NCI-H226 (cell line): ENCODE data around the gene MRPL51.

Experiments used
- DNase-seq: peaks from one replicate; pipeline ENCODE4 v3.0.0-alpha.2; 2015

Gene MRPL51

DNA sequence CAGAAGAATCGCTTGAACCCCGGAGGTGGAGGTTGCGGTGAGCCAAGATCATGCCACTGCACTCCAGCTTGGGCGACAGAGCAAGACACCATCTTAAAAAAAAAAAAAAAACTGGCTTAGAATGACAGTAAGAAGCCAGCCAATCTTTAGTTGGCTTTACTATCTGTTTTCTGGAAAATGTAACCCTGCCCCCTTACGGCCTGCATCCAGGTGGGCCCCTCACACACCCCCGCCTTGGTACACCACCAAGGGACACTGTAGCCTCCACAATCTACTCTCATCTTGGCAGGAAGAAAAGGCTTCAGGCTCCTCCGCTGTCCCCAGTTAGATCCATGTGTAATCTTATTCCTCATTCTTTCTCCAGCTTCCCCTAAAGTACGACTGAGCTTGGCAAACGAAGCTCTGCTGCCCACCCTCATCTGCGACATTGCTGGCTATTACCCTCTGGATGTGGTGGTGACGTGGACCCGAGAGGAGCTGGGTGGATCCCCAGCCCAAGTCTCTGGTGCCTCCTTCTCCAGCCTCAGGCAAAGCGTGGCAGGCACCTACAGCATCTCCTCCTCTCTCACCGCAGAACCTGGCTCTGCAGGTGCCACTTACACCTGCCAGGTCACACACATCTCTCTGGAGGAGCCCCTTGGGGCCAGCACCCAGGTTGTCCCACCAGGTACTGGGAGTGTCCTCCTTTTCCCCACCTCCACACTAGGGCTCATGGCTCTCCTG lies 34.6 kb downstream of the MRPL51 start:
- DNase-seq = no peak

DNA sequence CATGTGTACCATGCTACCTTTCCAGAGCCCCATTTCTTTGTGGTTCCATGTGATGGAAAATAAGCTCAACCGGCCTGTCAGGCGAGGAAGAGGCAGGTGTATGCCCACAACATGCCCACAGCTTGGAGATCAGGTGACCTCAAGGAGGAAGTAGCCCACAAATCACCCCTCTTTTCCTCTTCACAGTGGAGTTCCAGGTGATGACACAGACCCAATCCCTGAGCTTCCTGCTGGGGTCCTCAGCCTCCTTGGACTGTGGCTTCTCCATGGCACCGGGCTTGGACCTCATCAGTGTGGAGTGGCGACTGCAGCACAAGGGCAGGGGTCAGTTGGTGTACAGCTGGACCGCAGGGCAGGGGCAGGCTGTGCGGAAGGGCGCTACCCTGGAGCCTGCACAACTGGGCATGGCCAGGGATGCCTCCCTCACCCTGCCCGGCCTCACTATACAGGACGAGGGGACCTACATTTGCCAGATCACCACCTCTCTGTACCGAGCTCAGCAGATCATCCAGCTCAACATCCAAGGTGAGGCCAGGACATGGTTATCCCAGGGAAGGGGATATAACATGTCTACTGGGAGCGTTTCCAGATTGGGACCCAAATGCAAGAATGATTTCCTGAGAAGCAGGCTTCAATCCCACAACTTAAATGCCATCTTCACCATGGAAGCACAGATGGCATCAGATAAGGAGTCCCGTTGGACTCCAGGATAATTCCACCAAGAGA lies 35.7 kb downstream of the MRPL51 start:
- no peak for DNase-seq

DNA sequence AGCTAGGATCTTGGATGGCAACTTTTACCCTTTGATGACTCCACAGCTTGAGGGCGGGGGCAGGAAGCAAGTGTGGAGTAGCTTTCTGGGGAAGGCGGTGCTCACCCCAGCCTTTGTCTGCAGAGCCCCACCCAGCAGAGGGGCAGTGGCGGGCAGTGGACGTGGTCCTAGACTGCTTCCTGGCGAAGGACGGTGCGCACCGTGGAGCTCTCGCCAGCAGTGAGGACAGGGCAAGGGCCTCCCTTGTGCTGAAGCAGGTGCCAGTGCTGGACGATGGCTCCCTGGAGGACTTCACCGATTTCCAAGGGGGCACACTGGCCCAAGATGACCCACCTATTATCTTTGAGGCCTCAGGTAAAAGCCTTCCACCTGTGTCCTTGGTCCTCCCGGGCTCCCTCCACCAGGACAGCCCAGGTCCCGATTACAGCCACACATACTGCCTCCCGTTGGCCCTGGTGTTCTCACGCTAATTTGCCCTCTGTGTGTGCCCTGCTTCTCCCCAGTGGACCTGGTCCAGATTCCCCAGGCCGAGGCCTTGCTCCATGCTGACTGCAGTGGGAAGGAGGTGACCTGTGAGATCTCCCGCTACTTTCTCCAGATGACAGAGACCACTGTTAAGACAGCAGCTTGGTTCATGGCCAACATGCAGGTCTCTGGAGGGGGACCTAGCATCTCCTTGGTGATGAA lies 40.0 kb downstream of the MRPL51 start:
- no peak for DNase-seq

DNA sequence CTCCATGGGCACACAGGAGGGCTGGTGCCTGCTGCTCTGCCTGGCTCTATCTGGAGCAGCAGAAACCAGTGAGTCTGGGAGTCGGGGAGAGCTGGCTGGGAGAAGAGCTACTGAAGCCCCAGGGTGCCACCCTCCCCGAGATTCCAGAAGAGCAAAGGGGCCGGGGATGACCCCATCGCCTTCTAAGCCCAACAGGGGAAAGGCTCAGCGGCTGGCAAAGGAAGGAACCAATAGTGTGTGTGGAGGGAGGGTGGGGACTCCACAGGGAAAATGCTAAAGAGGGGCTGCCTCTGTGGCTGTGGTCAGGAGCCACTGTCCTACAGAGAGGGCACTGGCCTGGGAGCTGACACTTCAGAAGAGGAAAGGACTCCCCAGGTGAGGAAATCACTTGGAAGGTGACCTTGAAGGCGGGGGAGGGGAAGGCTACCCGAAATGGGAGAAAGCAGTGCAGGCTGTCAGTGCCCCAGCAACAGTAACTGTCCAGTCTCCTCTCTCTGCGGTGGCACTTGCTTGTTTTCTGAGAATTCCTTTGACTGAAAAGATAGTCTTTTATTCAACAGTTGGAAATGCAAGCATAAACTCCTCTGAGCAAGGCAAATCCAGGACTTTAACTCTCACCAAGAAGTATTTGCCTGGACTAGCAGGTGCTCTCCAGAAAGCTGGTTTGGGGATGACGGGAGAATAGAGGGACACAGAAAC lies 40.7 kb downstream of the MRPL51 start:
- DNase-seq = no peak

DNA sequence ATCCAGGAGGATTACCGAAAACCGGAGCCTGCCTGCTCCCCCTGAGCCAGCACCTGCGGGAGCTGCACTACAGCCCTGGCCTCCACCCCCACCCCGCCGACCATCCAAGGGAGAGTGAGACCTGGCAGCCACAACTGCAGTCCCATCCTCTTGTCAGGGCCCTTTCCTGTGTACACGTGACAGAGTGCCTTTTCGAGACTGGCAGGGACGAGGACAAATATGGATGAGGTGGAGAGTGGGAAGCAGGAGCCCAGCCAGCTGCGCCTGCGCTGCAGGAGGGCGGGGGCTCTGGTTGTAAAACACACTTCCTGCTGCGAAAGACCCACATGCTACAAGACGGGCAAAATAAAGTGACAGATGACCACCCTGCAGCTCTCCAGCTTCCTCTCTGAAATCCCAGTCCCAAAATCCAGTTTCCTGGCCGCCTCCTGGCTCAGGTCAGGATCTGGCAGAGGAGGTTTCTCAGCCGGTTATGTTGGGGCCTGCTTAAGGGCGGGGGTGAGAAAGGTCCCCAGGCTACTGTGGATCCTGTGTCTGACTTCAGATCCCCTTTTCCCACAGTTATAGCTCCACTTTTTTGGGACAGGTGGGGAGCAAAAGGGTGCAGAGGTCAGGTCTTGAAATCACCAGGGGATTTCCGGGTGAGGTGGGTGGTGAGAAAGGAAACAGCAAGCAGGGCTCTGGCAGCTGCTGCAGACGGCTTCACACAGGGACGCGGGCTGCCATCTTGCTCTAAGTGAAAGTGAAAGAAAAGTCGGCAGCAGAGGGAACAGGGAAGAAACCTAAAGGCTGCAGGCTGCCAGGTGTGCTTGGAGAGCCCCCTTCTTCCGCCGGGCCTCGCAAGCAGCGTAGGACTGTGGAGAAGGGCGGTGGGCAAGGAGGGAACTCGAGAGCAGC lies 41.5 kb downstream of the MRPL51 start, which contains the start of gene TAPBPL:
TAPBPL (plus strand) TSS at position 695 of the 897 bp plus-strand sequence. CDS start 207 bp downstream, outside the sequence.
- DNase-seq = peak; percentile 51

DNA sequence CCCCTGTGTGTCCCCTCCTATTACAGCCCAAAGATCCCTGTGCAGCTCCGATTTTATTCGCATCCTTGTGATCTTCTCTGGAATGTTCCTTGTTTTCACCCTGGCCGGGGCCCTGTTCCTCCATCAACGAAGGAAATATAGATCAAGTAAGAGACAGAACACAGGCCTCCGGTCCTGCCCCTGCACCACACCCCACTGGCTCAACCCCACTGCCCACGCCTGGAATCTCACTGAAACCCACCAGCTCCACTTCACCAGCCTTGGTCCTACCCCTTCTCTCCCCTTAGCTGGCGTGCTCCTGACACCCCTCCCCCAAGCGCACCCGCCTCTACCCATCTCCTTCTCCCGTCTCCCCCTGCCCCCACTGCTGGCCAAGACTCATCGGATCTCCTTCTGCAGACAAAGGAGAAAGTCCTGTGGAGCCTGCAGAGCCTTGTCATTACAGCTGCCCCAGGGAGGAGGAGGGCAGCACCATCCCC lies 42.2 kb downstream of the MRPL51 start:
- no peak for DNase-seq

DNA sequence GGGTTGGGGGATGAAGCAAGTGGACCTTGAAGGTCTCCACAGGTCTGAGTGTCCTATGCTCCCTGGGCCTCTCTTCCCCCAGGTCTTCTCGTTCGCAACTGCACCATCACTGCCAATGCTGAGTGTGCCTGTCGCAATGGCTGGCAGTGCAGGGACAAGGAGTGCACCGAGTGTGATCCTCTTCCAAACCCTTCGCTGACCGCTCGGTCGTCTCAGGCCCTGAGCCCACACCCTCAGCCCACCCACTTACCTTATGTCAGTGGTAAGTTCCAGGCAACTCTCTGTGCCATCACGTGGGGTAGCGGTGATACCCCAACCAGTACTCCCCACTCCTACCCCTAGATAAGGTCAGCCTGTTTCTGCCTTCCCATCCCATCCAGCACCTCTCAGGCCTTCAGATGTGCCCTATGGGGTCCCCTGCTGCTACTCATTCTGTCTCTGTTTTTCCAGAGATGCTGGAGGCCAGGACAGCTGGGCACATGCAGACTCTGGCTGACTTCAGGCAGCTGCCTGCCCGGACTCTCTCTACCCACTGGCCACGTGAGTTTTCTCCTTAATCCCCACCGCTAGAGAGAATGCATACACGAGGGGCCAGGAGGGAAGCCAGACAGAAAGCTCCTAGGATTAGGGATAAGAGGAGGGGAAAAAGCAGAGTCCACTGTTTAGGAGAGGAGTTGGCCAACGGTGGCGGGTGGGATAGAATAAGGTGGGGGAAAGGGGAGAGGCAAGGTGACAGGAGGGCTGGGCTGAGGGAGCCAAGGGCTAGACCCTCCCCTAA lies 42.8 kb downstream of the MRPL51 start:
- DNase-seq = no peak

DNA sequence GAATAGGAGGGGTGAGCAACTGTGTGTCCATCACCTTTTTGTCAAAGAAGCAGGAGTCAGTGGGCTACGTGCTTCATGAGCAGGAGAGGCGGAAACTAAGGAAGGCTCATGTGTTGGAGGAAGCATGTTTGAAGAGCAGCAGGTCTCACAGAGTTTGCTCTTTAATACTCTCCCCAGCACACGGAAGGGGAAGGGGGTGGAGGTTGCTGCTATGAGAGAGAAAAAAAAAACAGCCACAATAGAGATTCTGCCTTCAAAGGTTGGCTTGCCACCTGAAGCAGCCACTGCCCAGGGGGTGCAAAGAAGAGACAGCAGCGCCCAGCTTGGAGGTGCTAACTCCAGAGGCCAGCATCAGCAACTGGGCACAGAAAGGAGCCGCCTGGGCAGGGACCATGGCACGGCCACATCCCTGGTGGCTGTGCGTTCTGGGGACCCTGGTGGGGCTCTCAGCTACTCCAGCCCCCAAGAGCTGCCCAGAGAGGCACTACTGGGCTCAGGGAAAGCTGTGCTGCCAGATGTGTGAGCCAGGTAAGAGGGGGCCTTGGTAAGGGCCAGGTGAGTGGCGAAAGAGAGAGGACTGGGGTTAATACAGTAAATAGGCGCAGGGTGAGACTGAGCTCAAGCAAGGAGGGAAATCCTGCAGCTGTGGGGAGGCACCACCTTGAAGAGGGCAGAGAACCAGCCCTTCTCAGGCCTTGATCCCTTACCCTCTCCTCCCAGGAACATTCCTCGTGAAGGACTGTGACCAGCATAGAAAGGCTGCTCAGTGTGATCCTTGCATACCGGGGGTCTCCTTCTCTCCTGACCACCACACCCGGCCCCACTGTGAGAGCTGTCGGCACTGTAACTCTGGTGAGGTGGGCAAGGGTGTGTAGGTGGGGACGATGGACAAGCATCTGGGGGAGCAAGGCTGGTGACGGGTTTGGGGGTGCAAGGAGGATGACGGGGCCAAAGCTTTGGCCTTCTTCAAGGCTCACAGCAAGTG lies 48.1 kb downstream of the MRPL51 start, which contains the start of gene CD27:
CD27 (plus strand) TSS at position 252 of the 985 bp plus-strand sequence; CDS start at position 393, 141 bp downstream.
- no peak for DNase-seq

DNA sequence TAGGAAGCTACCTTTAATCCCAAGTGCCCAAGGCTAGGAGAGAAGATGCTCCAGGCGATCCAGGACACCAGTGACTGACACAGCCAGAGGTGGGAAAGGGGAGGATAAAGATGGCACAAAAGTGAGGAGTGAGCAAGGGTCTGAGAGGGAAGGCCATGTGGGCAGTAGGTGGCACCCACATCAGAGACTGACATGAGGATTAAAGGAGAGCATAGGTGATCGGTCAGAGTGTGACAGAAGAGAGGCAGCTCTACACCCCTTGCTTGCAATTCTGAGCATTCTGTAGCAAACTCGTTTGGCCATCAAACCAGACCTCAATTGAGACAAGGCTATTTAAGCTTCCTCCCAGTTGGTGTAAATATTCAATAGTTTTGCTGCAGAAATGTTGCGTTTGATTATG lies 49.0 kb downstream of the MRPL51 start:
- no peak for DNase-seq

DNA sequence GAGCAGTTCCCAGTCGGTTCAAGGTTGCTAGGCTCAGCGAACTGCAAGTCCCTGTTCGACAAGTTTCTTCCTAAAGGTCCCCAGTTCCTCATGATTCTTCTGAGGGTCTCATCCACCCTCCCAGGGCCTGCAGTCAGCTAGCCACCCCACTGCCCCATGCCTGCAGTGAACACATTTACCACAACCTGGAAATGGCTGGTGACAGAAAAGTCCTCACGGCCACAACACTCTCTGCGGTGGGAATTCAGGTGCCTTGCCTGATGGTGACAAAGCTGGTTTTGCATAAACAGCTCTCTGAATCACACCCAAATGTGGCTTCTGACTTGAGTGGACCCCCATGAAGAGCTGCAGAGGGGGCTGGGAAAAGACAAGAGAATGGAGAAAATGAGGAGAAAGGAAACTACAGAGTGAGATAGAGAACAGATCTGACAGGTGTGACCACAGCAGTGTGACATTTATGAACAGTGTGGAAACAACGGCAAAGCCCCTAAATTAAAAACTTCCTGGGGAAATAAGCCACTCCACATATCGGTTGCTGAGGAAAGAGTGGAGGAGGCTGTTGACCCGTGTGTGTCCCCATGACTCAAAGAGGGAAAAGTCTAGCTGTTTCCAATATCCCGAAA lies 49.6 kb downstream of the MRPL51 start:
- no peak for DNase-seq

DNA sequence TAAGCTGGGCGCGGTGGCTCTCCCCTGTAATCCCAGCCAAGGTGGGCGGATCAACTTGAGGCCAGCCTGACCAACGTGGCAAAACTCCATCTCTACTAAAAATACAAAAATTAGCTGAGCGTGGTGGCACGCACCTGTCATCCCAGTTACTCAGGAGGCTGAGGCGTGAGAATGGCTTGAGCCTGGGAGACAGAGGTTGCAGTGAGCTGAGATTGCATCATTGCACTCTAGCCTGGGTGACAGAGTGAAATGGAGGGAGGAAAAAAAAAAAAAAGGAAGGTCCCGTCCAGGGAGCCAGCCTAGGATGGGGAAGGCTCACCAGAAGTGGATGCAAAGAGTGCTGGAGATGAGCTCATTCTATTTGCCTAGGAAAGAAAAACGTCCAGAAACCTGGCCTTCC lies 50.2 kb downstream of the MRPL51 start:
- no peak for DNase-seq
